GM23338 (cell line): ENCODE measurements around the gene TYRO3. TPM values are rescaled to one million over a fixed set of nuclear protein-coding genes. Genes with fewer than 3 reads are reported as not detected.

Experiments
- ATAC-seq: fragments of 200-7000 bp; cut with Tn5 transposase; 3 replicates; pipeline ENCODE4 v1.9.1; 2020
- DNase-seq: peaks from one replicate; pipeline ENCODE4 v3.0.0-alpha.2; 2015; ENCODE audit warnings: low spot score
- H2AFZ ChIP-seq: fragments of 200-600 bp; sonication (generic); 2 replicates; pipeline ENCODE4 v1.8.0; 2016; ENCODE audit warnings: antibody characterized with exemption, mild to moderate bottlenecking, moderate library complexity
- H3F3A ChIP-seq: fragments of 200-600 bp; sonication (generic); replicated peaks from 2 replicates; pipeline ENCODE4 v1.8.0; 2017; ENCODE audit warnings: antibody characterized with exemption, mixed run types, low read depth
- H3K27ac ChIP-seq: fragments of 200-600 bp; sonication (generic); 2 replicates; pipeline ENCODE4 v1.6.1; 2016; ENCODE audit warnings: low read depth
- H3K27me3 ChIP-seq: fragments of 200-600 bp; sonication (generic); 2 replicates; pipeline ENCODE4 v1.8.0; 2016; ENCODE audit warnings: mild to moderate bottlenecking, mixed run types, moderate library complexity; ENCODE audit not compliant: insufficient read depth
- H3K36me3 ChIP-seq: fragments of 200-600 bp; sonication (generic); 2 replicates; pipeline ENCODE4 v1.8.0; 2016; ENCODE audit warnings: mild to moderate bottlenecking; ENCODE audit not compliant: insufficient read depth
- H3K4me1 ChIP-seq: fragments of 200-600 bp; sonication (generic); 2 replicates; pipeline ENCODE4 v1.8.0; 2016; ENCODE audit warnings: mild to moderate bottlenecking, moderate library complexity; ENCODE audit not compliant: insufficient read depth
- H3K4me2 ChIP-seq: fragments of 200-600 bp; sonication (generic); 2 replicates; pipeline ENCODE4 v1.7.1; 2017; ENCODE audit warnings: mixed run types
- H3K4me3 ChIP-seq: fragments of 200-600 bp; sonication (generic); 2 replicates; pipeline ENCODE4 v1.6.1; 2016; ENCODE audit warnings: mixed run types
- H3K79me2 ChIP-seq: fragments of 200-600 bp; sonication (generic); replicated peaks from 2 replicates; pipeline ENCODE4 v1.8.0; 2017; ENCODE audit warnings: mild to moderate bottlenecking; ENCODE audit not compliant: insufficient read depth
- H3K9me2 ChIP-seq: fragments of 200-600 bp; sonication (generic); 2 replicates; pipeline ENCODE4 v1.8.0; 2017; ENCODE audit not compliant: insufficient read depth
- H4K20me1 ChIP-seq: fragments of 200-600 bp; sonication (generic); replicated peaks from 2 replicates; pipeline ENCODE4 v1.8.0; 2017; ENCODE audit warnings: mild to moderate bottlenecking; ENCODE audit not compliant: insufficient read depth
- H3K27ac Mint-ChIP-seq: 2 replicates; pipeline ENCODE4 v1.8.0; 2020; ENCODE audit warnings: inconsistent platforms, mild to moderate bottlenecking, moderate library complexity, mixed read lengths
- H3K27me3 Mint-ChIP-seq: 3 replicates; pipeline ENCODE4 v1.8.0; 2022; ENCODE audit warnings: low read depth, mild to moderate bottlenecking, moderate library complexity, mixed read lengths, inconsistent platforms; ENCODE audit not compliant: insufficient read depth, poor library complexity
- H3K36me3 Mint-ChIP-seq: 3 replicates; pipeline ENCODE4 v1.8.0; 2021; ENCODE audit warnings: low read depth, mild to moderate bottlenecking, inconsistent platforms, moderate library complexity, mixed read lengths
- H3K4me1 Mint-ChIP-seq: 3 replicates; pipeline ENCODE4 v1.8.0; 2020; ENCODE audit warnings: mild to moderate bottlenecking, inconsistent platforms, mixed read lengths
- H3K4me3 Mint-ChIP-seq: 3 replicates; pipeline ENCODE4 v1.8.0; 2021; ENCODE audit warnings: moderate library complexity, mild to moderate bottlenecking, inconsistent platforms, mixed read lengths
- H3K9me3 Mint-ChIP-seq: 3 replicates; pipeline ENCODE4 v1.8.0; 2020; ENCODE audit warnings: moderate library complexity, mild to moderate bottlenecking, inconsistent platforms, mixed read lengths
- CREB1 ChIP-seq: fragments of 250-450 bp; sonication (Bioruptor Pico); IDR thresholded peaks from 2 replicates; pipeline ENCODE4 v1.5.0; 2020; ENCODE audit warnings: low read depth, mild to moderate bottlenecking, moderate library complexity
- CTCF ChIP-seq, 2 experiments: fragments of 200-600 bp in 1 of 2; sonication (generic) in 1 of 2; conservative IDR thresholded peaks; 2 replicates each; pipeline versions ENCODE4 v1.5.1 to v1.6.1; 2016 to 2017; ENCODE audit warnings: antibody characterized with exemption in 2 of 2, low read depth in 2 of 2, mild to moderate bottlenecking in 2 of 2, moderate library complexity in 1 of 2
- EZH2 ChIP-seq: fragments of 200-600 bp; sonication (generic); IDR thresholded peaks from one replicate; pipeline ENCODE4 v1.8.0; 2017; ENCODE audit warnings: antibody characterized with exemption, mild to moderate bottlenecking, low read depth; ENCODE audit not compliant: unreplicated experiment
- EZH2phosphoT487 ChIP-seq: fragments of 200-600 bp; sonication (generic); IDR thresholded peaks from one replicate; pipeline ENCODE4 v1.8.1; 2018; ENCODE audit warnings: antibody characterized with exemption; ENCODE audit not compliant: unreplicated experiment
- JUNB ChIP-seq: IDR thresholded peaks from one replicate; pipeline ENCODE4 v1.6.1; 2016; ENCODE audit warnings: antibody characterized with exemption; ENCODE audit not compliant: unreplicated experiment
- NANOG ChIP-seq: IDR thresholded peaks from 2 replicates; pipeline ENCODE4 v1.6.1; 2016; ENCODE audit warnings: antibody characterized with exemption, borderline replicate concordance
- POLR2AphosphoS5 ChIP-seq: IDR thresholded peaks from 2 replicates; pipeline ENCODE4 v1.6.1; 2016; ENCODE audit warnings: antibody characterized with exemption, low read depth
- REST ChIP-seq: IDR thresholded peaks from one replicate; pipeline ENCODE4 v1.6.1; 2018; ENCODE audit warnings: antibody characterized with exemption; ENCODE audit not compliant: unreplicated experiment
- STAT1 ChIP-seq: IDR thresholded peaks from one replicate; pipeline ENCODE4 v1.6.1; 2016; ENCODE audit warnings: antibody characterized with exemption; ENCODE audit not compliant: unreplicated experiment
- ZNF114 ChIP-seq: fragments of 250-450 bp; sonication (Bioruptor Pico); IDR thresholded peaks from 2 replicates; pipeline ENCODE4 v1.5.0; 2020; ENCODE audit warnings: mild to moderate bottlenecking, moderate library complexity
- ZNF331 ChIP-seq: fragments of 250-450 bp; sonication (Bioruptor Pico); IDR thresholded peaks from 2 replicates; pipeline ENCODE4 v1.5.0; 2020; ENCODE audit warnings: low read depth, mild to moderate bottlenecking, moderate library complexity
- polyA plus RNA-seq: library from polyadenylated mRNA; unstranded; fragments of >200 nt; fragmentation: Nextera tagmentation; extraction: Ambion mirVana; gene quantifications from 2 replicates; pipeline ENCODE4 v1.2.1, GENCODE V29; 2016
- total RNA-seq: library from RNA; depleted of rRNA; stranded (reverse); fragments of >200 nt; shearing (Covaris generic); gene quantifications from 2 replicates; pipeline ENCODE4 v1.2.3, GENCODE V29; 2014
- TF ChIP-seq, protein P1 (sequence below): IDR thresholded peaks from 2 replicates; pipeline ENCODE4 v1.6.1; 2016; ENCODE audit warnings: antibody characterized with exemption

Gene TYRO3
- total and polyA plus RNA-seq, 2 experiments from 2014 or later = 32.6 to 61.0 TPM

DNA sequence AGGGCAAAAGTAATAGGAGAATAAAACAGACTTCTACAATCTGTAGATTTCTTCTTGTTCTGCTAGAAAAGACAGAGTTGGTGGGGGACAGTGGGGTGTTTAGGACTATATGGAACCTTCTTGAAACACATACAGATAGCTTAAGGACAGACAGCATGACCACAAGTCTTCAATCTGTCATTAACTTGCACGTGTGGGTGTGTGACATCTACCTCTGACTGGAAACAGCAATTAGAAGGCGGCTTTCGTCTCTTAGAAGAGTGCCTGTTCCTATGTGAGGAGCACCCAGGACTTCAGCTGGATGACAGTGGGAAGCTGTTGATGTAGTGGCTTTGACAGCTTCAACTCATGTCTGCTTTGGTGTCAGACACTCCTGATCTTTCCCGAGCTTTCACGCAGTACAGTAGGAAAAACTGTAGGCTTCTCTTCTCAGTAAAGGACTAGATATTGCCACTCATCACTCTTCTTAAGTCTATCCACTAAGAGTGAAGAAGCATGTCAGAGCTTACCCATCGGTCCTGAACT lies 44.5 kb downstream of the TYRO3 start (continued):
- TF ChIP-seq ZNF331 (CRISPR knock-in tag) (no peak), REST (no peak), CTCF (conservative IDR thresholded peaks at IDR 0.05; ENCODE audit: low read depth in 2 of 2) (no peak), CREB1 (CRISPR knock-in tag) (no peak)

- DNase-seq (peak; percentile 92), ATAC-seq (peak; percentile 99)
- Histone ChIP-seq H3K4me2 (peak overlapping the region; percentile 46), H3K79me2 (no peaks in the 10 kb centered on the region), H3K27me3 (no peaks in the 10 kb centered on the region), H2AFZ (no peak overlapping the region), H3F3A (no peaks in the 10 kb centered on the region), H3K4me3 (no peak overlapping the region), H4K20me1 (no peaks in the 10 kb centered on the region), H3K36me3 (no peaks in the 10 kb centered on the region), H3K27ac (no peak overlapping the region), H3K9me2 (no peaks in the 10 kb centered on the region), H3K4me1 (no peaks in the 10 kb centered on the region)
- no peaks in the 10 kb centered on the region for H3K36me3 Mint-ChIP-seq
- peaks cover 3% of the 10 kb centered on the region; the same call in 1 of the 3 replicates for H3K9me3 Mint-ChIP-seq
- H3K27ac Mint-ChIP-seq = no peak overlapping the region
- peaks cover 4% of the 10 kb centered on the region for H3K27me3 Mint-ChIP-seq
- peaks cover 6% of the 10 kb centered on the region; the same call in 2 of the 3 replicates for H3K4me1 Mint-ChIP-seq
- peak overlapping the region; percentile 63 for H3K4me3 Mint-ChIP-seq
- no peak for TF ChIP-seq JUNB
- no peak for TF ChIP-seq EZH2
- no peak for TF ChIP-seq STAT1
- no peak for TF ChIP-seq ZNF331 (CRISPR knock-in tag)
- TF ChIP-seq REST = no peak
- TF ChIP-seq CREB1 (CRISPR knock-in tag) = no peak
- no peak for TF ChIP-seq EZH2phosphoT487
- TF ChIP-seq POLR2AphosphoS5 = peak; percentile 28; the same call in 1 of the 2 replicates
- TF ChIP-seq ZNF114 (CRISPR knock-in tag) = no peak
- no peak for TF ChIP-seq NANOG
- TF ChIP-seq CTCF (conservative IDR thresholded peaks at IDR 0.05; ENCODE audit: low read depth in 2 of 2) = peak; percentile 82 to 90
- TF ChIP-seq, protein P1, sequence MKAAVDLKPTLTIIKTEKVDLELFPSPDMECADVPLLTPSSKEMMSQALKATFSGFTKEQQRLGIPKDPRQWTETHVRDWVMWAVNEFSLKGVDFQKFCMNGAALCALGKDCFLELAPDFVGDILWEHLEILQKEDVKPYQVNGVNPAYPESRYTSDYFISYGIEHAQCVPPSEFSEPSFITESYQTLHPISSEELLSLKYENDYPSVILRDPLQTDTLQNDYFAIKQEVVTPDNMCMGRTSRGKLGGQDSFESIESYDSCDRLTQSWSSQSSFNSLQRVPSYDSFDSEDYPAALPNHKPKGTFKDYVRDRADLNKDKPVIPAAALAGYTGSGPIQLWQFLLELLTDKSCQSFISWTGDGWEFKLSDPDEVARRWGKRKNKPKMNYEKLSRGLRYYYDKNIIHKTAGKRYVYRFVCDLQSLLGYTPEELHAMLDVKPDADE = no peak
These were observed 45.2 kb downstream of the TYRO3 start for GRCh38 chr15:41603941-41604911.
